Measurements from ENCODE around the gene PGLYRP1.

The PGLYRP1 gene

GRCh38 chr19:46031781-46032596 lies 9.1 kb upstream of the PGLYRP1 start:
- no peak for DNase-seq

GRCh38 chr19:46030812-46031550 lies 8.1 kb upstream of the PGLYRP1 start:
- DNase-seq: no peak

- no peak for DNase-seq
Observed at GRCh38 chr19:46025835-46026234, 3.0 kb upstream of the PGLYRP1 start.

GRCh38 chr19:46023311-46023779 lies 492 bp upstream of the PGLYRP1 start:
- no peak for DNase-seq

GRCh38 chr19:46022061-46022430 lies 807 bp downstream of the PGLYRP1 start:
- no peak for DNase-seq

- no peak for DNase-seq
Observed at GRCh38 chr19:46021531-46022041, 1.3 kb downstream of the PGLYRP1 start.

- DNase-seq: no peak
Observed at GRCh38 chr19:46020819-46021125, 2.1 kb downstream of the PGLYRP1 start.

- DNase-seq: no peak
Observed at GRCh38 chr19:46019270-46019669, 3.6 kb downstream of the PGLYRP1 start.

- DNase-seq: no peak
Observed at GRCh38 chr19:46018729-46019251, 4.1 kb downstream of the PGLYRP1 start.

- no peak for DNase-seq
Observed at GRCh38 chr19:46017874-46018675, 4.8 kb downstream of the PGLYRP1 start.

- no peak for DNase-seq
Observed at GRCh38 chr19:46017095-46017429, 5.8 kb downstream of the PGLYRP1 start.

- peak; percentile 80 to 84 for DNase-seq
Observed at GRCh38 chr19:46016426-46017094, 6.3 kb downstream of the PGLYRP1 start.

GRCh38 chr19:46015687-46016425 lies 7.0 kb downstream of the PGLYRP1 start:
- DNase-seq: peak; percentile 25 to 39

- DNase-seq: peak; percentile 65 to 69
Observed at GRCh38 chr19:46014941-46015686, 7.7 kb downstream of the PGLYRP1 start.

GRCh38 chr19:46014534-46014933 lies 8.3 kb downstream of the PGLYRP1 start:
- DNase-seq: no peak

GRCh38 chr19:46009530-46010510 lies 13.0 kb downstream of the PGLYRP1 start:
- peak; percentile 56 to 68 for DNase-seq

GRCh38 chr19:46006411-46006810 lies 16.4 kb downstream of the PGLYRP1 start:
- no peak for DNase-seq

- DNase-seq: no peak
Observed at GRCh38 chr19:46002678-46003275, 20.1 kb downstream of the PGLYRP1 start.

Measured in CD4-positive, alpha-beta T cell treated with Interleukin-1 beta for 1 hour (primary cell).